ENCODE measurements around the gene MAN1C1.
"Not testable (repeated sequence)": the region's sequence is repeated elsewhere in the genome, so short reads cannot be mapped to it uniquely, and the experiment has no call there.

MAN1C1 gene

GRCh38 chr1:25583519-25584370, 32.8 kb upstream of the MAN1C1 start:
- DNase-seq (ENCODE audit: low read depth in 1 of 2, low spot score in 1 of 2), result no peak

GRCh38 chr1:25586181-25586588, 30.4 kb upstream of the MAN1C1 start:
- DNase-seq (ENCODE audit: low read depth in 1 of 2, low spot score in 1 of 2), result no peak

GRCh38 chr1:25587290-25587689, 29.3 kb upstream of the MAN1C1 start:
- DNase-seq (ENCODE audit: low read depth in 1 of 2, low spot score in 1 of 2), result no peak

- not testable (repeated sequence) for DNase-seq (ENCODE audit: low read depth in 1 of 2, low spot score in 1 of 2)
Observed at GRCh38 chr1:25588224-25588623, 28.4 kb upstream of the MAN1C1 start.

- DNase-seq (ENCODE audit: low read depth in 1 of 2, low spot score in 1 of 2), result not testable (repeated sequence)
Observed at GRCh38 chr1:25588786-25589185, 27.8 kb upstream of the MAN1C1 start.

GRCh38 chr1:25590096-25590824, 26.3 kb upstream of the MAN1C1 start:
- no peak for DNase-seq (ENCODE audit: low read depth in 1 of 2, low spot score in 1 of 2)

- no peak for DNase-seq (ENCODE audit: low read depth in 1 of 2, low spot score in 1 of 2)
Observed at GRCh38 chr1:25593861-25594260, 22.7 kb upstream of the MAN1C1 start.

GRCh38 chr1:25594971-25595370, 21.6 kb upstream of the MAN1C1 start:
- DNase-seq (ENCODE audit: low read depth in 1 of 2, low spot score in 1 of 2), result no peak

GRCh38 chr1:25596641-25597040, 19.9 kb upstream of the MAN1C1 start:
- not testable (repeated sequence) for DNase-seq (ENCODE audit: low read depth in 1 of 2, low spot score in 1 of 2)

- DNase-seq (ENCODE audit: low read depth in 1 of 2, low spot score in 1 of 2), result no peak
Observed at GRCh38 chr1:25598879-25599278, 17.7 kb upstream of the MAN1C1 start.

- DNase-seq (ENCODE audit: low read depth in 1 of 2, low spot score in 1 of 2), result no peak
Observed at GRCh38 chr1:25599969-25600610, 16.5 kb upstream of the MAN1C1 start.

- DNase-seq (ENCODE audit: low read depth in 1 of 2, low spot score in 1 of 2), result not testable (repeated sequence)
Observed at GRCh38 chr1:25600971-25601699, 15.5 kb upstream of the MAN1C1 start.

GRCh38 chr1:25603779-25604538, 12.6 kb upstream of the MAN1C1 start:
- DNase-seq (ENCODE audit: low read depth in 1 of 2, low spot score in 1 of 2), result not testable (repeated sequence)

- no peak for DNase-seq (ENCODE audit: low read depth in 1 of 2, low spot score in 1 of 2)
Observed at GRCh38 chr1:25607123-25607522, 9.5 kb upstream of the MAN1C1 start.

- peak; percentile 73 to 75 for DNase-seq (ENCODE audit: low read depth in 1 of 2, low spot score in 1 of 2)
Observed at GRCh38 chr1:25608488-25609178, 8.0 kb upstream of the MAN1C1 start.

GRCh38 chr1:25609921-25610320, 6.7 kb upstream of the MAN1C1 start:
- no peak for DNase-seq (ENCODE audit: low read depth in 1 of 2, low spot score in 1 of 2)

GRCh38 chr1:25610822-25611630, 5.6 kb upstream of the MAN1C1 start:
- DNase-seq (ENCODE audit: low read depth in 1 of 2, low spot score in 1 of 2), result no peak

GRCh38 chr1:25611843-25612242, 4.7 kb upstream of the MAN1C1 start:
- DNase-seq (ENCODE audit: low read depth in 1 of 2, low spot score in 1 of 2), result no peak

- no peak for DNase-seq (ENCODE audit: low read depth in 1 of 2, low spot score in 1 of 2)
Observed at GRCh38 chr1:25612421-25612820, 4.2 kb upstream of the MAN1C1 start.
